Lower lobe of right lung (tissue), 2 donors: Measurements from ENCODE around the gene CPNE7. TPM values are rescaled to one million over a fixed set of nuclear protein-coding genes. Genes with fewer than 3 reads are reported as not detected.

ENCODE experiments used
- ATAC-seq, 2 donors: fragments of 200-7000 bp; cut with Tn5 transposase; one replicate each; pipeline ENCODE4 v1.9.1; 2020 to 2022; ENCODE audit warnings: mild to moderate bottlenecking in 2 of 2, moderate library complexity in 2 of 2
- DNase-seq: peaks from one replicate; pipeline ENCODE4 v3.0.0-alpha.2; 2020
- H3K27ac ChIP-seq: fragments of 200-600 bp; one replicate; pipeline ENCODE4 v1.8.0; 2022
- H3K27me3 ChIP-seq: fragments of 200-600 bp; one replicate; pipeline ENCODE4 v1.8.0; 2022; ENCODE audit warnings: low read depth
- H3K36me3 ChIP-seq: fragments of 200-600 bp; one replicate; pipeline ENCODE4 v1.8.0; 2022; ENCODE audit warnings: mild to moderate bottlenecking
- H3K4me1 ChIP-seq: fragments of 200-600 bp; one replicate; pipeline ENCODE4 v1.8.0; 2022
- H3K4me3 ChIP-seq: fragments of 200-600 bp; one replicate; pipeline ENCODE4 v1.8.0; 2022; ENCODE audit warnings: mild to moderate bottlenecking
- H3K9me3 ChIP-seq: fragments of 200-600 bp; one replicate; pipeline ENCODE4 v1.8.0; 2022
- intact Hi-C: fragments of 100-400 bp; cut with DNase I; formaldehyde crosslinking; loops from one replicate; pipeline ENCODE4 v1.11.0; 2022
- long read RNA-seq: library from polyadenylated mRNA; unstranded; transcript quantifications from one replicate; pipeline ENCODE4 v2.0.0, GENCODE V29; 2021
- total RNA-seq: library from RNA; stranded (reverse); fragmentation: NEBNext Ultra II Directional; extraction: Animal tissue kit (Norgen Biotek cat#: 25700); gene quantifications from one replicate; pipeline ENCODE4 v1.2.1, GENCODE V29; 2021
- TF ChIP-seq, protein P1 (sequence below): fragments of 200-600 bp; IDR thresholded peaks from one replicate; pipeline ENCODE4 v1.8.0; 2022; ENCODE audit warnings: antibody characterized with exemption, mild to moderate bottlenecking
- donor health status: DM: no; HTN: yes; CAD: no; lungs with severe emphysema.

The CPNE7 gene
- 0.35 TPM for total RNA-seq
- long read RNA-seq: 0 reads

DNA sequence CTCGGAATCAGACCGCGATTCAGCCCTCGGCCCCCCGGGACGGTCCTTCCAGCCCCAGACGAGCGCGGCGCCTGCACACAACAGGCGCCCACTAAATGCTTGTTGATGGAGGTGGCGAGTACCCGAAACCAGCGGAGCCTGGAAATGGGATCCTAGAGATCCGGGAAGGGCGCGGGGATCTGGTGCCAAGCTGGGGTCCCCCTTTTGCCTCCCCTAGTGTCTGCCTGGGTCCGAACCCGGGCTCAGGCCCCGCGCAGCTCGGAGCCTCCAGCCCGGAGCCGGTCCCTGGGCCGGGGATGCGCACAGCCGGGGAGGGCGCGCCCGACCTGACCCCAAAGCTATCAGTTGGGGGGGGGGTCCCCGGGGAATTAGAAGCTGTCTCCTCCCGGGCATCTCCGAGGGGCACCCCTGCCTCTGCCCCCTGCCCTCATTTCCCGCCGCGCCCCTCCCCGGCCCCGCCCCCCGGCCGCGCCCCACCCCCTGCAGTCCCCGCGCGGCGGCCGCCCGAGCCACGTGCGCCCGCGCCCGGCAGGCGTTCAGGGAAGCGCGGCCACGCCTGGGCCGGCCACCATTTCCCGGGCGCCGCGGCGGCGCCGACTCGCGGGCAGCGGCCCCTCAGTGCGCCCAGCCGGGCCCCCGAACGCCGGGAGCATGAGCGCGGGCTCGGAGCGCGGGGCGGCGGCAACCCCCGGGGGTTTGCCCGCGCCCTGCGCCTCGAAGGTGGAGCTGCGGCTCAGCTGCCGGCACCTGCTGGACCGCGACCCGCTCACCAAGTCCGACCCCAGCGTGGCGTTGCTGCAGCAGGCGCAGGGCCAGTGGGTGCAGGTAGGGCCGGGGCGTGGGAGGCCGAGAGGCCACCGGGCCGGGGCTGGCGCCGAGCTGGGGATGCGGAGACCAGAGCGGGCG lies at the start of gene CPNE7:
TSS of gene CPNE7 (plus strand) at position 512 of the 906 bp plus-strand sequence. CDS start at position 652, 140 bp downstream.
- no peak within 1 kb of the TSS for H3K27ac ChIP-seq
- peaks cover 13% of the 10 kb centered on the region for H3K4me1 ChIP-seq
- peak within 1 kb of the TSS; percentile 37 for H3K4me3 ChIP-seq
- TF ChIP-seq, protein P1, sequence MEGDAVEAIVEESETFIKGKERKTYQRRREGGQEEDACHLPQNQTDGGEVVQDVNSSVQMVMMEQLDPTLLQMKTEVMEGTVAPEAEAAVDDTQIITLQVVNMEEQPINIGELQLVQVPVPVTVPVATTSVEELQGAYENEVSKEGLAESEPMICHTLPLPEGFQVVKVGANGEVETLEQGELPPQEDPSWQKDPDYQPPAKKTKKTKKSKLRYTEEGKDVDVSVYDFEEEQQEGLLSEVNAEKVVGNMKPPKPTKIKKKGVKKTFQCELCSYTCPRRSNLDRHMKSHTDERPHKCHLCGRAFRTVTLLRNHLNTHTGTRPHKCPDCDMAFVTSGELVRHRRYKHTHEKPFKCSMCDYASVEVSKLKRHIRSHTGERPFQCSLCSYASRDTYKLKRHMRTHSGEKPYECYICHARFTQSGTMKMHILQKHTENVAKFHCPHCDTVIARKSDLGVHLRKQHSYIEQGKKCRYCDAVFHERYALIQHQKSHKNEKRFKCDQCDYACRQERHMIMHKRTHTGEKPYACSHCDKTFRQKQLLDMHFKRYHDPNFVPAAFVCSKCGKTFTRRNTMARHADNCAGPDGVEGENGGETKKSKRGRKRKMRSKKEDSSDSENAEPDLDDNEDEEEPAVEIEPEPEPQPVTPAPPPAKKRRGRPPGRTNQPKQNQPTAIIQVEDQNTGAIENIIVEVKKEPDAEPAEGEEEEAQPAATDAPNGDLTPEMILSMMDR: no peak
- ATAC-seq (peak in 1 of 2 donors; percentile 22), DNase-seq (no peak)
- intact Hi-C loops: no loop called here
- peaks cover 52% of the 10 kb centered on the region for H3K27me3 ChIP-seq
- H3K36me3 ChIP-seq: no peaks in the 10 kb centered on the region
- no peaks in the 10 kb centered on the region for H3K9me3 ChIP-seq

DNA sequence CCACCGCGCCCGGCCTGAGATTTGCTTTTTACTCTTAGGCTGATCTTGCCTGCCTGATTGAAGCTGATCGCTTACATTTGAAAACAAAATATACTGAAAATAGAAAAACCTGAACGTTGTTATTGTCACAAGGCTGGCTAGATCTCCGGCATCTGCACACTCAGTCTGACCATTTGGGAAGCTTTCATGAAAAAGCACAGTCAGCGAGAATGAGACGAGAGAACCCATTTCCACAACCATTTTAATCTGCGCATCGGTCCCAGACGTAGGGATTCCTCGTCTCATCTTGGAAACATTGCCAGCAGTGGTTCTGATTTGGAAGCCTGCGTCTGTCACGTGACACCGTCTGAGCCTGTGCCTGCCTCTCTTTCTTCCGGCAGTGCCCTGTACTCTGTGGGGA lies 46.5 kb upstream of the CPNE7 start:
- Histone ChIP-seq H3K9me3 (no peaks in the 10 kb centered on the region), H3K27ac (no peak overlapping the region), H3K36me3 (peaks cover 97% of the 10 kb centered on the region), H3K27me3 (no peaks in the 10 kb centered on the region), H3K4me1 (peaks cover 15% of the 10 kb centered on the region), H3K4me3 (no peak overlapping the region)
- no peak for DNase-seq
- TF ChIP-seq, protein P1: no peak
- ATAC-seq: no peak
- intact Hi-C loops: no loop called here

GRCh38 chr16:89530401-89531381 lies 44.9 kb upstream of the CPNE7 start:
- intact Hi-C loops: no loop called here
- Histone ChIP-seq H3K4me1 (peaks cover 15% of the 10 kb centered on the region), H3K27me3 (no peaks in the 10 kb centered on the region), H3K27ac (no peak overlapping the region), H3K4me3 (no peak overlapping the region), H3K36me3 (peaks cover 95% of the 10 kb centered on the region), H3K9me3 (no peaks in the 10 kb centered on the region)
- ATAC-seq: no peak
- DNase-seq: no peak
- TF ChIP-seq, protein P1: no peak

GRCh38 chr16:89531821-89532526 lies 43.6 kb upstream of the CPNE7 start:
- Histone ChIP-seq H3K27ac (peak overlapping the region; percentile 62), H3K4me3 (no peak overlapping the region), H3K27me3 (no peaks in the 10 kb centered on the region), H3K36me3 (peaks cover 87% of the 10 kb centered on the region), H3K4me1 (peaks cover 15% of the 10 kb centered on the region), H3K9me3 (no peaks in the 10 kb centered on the region)
- TF ChIP-seq, protein P1: no peak
- no peak for ATAC-seq
- intact Hi-C loops: no loop called here
- no peak for DNase-seq
